ENCODE data around the gene ZFAND3.

The ZFAND3 gene

DNA sequence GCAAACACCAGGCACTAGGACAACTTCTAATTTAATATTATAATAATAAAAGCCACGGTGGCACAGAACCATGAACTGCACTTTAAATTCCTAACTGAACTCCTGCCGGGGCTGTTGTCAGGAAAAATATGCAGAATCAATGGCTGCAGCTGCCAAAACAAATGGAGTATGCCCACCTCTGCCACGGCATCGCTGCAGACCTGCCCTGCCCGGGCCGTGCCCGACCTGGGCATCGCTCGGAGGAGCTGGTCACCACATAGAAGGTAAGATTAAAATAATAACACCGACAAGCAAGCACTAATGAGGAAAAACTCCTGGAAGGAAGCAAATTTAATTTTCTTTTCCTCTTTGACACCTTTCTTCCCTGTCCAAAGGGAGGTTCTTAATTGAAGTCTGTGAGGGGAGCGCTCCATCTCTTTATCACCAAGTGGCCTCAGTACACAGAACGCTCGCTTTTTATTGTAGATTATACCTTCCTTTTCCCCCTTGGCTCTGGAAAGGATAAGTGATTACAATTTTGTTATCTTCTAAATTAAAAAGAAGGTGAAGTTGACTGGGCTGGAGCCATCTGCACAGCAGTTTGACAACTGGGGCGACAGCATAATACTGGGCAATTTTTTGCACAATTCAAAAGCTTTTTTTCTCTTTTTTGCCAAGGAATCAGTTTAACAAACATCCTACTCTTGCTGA is 351.3 kb downstream of the ZFAND3 start:
- DNase-seq (ENCODE audit: low read depth) = no peak

DNA sequence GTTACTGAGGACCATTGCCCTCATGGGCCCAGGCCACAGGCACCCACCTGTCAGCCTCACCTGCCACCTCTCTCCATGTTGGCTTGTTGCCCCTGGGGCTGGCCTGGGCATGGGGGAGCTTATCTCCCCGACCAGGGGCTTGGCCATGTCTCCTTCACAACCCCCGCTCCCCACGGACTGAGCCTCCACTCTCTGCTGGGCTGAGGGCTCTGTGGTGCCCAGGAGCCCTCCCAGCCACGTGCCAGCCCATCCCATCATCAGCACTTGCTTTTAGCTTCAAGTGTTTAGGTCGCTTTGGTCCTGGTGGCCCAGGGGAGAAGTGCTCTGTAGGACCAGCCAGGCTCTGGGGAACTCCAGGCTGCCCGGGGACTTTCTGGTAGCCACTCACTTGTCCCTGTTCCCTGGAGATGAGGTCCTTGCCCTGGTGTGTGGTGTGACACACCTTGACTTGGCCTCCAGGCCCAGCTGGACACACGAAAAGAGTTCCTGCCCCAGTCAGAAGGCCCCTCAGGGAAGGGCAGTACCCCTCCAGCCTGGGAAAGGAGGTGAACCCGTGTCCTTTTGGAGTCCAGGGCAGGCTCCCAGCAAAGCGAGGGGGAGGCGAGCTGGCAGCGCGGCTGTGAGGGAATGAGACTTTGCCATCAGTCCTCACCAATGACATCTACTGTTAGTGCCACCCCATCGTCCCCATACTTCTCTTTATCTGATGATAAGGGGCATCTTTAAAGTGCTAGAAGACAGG is 352.6 kb downstream of the ZFAND3 start:
- DNase-seq (ENCODE audit: low read depth) = no peak

DNA sequence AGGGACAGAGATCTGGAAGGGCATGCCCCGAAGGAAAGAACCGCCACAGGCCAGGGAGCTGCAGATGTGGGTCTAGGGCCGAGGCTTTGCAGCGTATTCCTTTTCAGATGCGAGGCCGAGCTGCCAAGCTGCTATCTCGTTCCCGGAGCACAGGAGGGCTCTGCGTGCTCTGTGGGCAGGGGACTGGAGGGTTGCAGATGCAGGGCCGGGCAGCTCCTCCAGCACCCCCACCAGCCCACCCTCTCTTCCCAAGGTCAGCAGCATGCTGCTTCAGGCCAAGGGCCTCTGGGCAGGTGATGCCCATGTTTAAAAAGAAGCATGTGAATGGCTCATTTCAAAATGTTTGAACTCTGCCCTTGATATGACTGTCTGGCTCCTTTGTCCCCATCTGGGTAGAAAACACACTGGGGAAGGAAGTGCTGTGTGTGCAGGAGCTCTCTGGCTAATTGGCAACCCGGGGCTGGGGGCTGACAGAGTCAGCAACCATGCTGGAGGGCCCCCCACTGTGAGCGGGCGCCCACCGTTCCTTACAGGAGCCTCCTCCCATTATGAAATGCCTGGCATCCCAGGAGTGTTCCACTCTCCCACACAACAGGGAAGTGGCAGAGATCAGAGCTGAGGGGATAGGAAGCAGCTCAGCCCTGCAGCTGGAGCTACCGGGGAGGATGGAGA is 353.3 kb downstream of the ZFAND3 start:
- no peak for DNase-seq (ENCODE audit: low read depth)

DNA sequence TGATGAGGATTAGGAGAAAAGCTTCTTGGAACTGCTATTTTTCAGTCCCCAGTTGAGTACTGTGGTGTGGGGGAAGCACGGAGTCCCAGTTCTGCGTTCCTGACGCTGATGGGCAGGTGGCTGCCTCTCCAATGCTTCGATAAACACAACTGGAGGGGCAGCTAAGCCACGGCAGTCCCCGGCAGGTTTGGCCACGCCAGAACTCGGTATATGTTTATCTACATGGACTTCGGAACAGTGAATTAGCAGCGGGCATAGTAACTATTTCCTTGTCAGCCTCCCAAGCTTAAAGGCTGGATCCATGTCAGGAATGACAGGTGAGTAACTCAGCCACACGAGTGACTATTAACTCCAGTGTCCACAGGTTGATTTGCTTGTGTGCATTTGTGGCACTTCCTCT is 354.4 kb downstream of the ZFAND3 start:
- DNase-seq (ENCODE audit: low read depth) = no peak

DNA sequence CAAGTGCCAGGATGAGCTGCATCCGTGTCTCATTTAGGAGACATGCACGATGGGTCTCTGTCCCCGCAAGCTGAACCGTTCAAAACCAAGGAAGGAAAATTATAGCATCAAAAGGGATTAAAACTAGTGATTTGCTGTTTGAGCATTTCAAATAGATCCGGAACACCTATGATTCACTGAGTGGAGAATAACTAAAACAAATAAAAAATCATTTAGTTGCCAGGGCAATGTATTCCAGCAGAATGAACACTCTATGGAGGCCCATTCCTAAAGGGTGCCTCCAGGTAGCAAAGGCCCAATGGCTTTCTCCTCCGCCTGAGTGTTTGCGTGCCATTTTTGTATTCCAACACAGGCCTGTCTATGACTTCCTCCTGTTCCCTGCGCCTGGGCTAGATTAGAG is 354.8 kb downstream of the ZFAND3 start:
- DNase-seq (ENCODE audit: low read depth) = no peak

DNA sequence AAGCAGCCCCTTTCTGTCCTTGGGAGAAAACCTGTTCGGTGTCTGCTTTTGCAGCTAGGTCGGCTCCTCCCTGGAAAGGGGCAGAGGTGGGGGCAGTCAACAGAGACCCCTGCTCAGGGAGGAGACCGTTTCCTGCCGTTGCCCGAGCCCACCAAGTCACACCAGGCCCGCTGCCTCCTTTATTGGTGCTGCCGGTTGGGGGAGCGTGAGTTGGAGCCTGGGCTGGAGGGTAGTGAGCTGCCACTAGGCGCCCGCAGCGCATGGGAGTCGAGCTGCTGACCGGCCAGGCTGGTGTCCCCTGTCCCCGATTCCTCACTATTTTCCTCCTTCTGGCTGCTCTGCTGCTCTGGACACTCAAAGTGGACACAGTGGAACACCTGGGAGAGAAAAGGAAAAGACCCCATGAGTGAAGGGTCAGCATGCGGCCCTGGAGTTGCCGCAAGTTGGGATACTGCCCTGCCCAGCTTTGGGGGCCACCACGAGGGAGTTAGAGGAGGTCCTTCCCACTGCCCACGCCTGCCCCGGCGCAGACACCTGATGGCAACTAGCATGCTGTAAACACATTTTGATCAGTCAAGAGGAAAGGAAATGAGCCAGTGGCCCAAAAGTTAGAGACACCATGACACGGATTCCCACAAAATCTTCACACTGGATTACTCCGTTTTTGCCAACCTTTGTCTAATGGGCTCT is 355.4 kb downstream of the ZFAND3 start:
- DNase-seq (ENCODE audit: low read depth) = no peak

DNA sequence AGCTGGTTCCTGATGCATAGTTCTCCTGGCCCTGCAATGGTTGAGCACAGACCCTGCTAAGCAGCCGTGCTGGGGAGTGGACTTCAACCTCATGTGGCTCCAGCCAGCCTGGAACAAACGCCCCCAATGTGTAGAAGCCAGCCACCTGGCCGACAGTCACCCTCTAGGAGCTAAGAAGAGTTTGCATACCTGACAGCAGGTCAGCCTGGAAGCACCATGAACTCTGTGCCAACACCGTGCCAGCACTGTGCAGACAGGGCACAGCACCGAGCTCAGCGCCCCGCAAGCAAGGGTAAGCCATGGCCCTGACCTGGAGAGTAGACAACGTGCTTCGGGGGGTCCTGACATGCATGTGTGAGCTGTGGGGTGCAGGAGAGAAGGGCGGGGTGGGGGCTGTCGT is 356.3 kb downstream of the ZFAND3 start:
- no peak for DNase-seq (ENCODE audit: low read depth)

DNA sequence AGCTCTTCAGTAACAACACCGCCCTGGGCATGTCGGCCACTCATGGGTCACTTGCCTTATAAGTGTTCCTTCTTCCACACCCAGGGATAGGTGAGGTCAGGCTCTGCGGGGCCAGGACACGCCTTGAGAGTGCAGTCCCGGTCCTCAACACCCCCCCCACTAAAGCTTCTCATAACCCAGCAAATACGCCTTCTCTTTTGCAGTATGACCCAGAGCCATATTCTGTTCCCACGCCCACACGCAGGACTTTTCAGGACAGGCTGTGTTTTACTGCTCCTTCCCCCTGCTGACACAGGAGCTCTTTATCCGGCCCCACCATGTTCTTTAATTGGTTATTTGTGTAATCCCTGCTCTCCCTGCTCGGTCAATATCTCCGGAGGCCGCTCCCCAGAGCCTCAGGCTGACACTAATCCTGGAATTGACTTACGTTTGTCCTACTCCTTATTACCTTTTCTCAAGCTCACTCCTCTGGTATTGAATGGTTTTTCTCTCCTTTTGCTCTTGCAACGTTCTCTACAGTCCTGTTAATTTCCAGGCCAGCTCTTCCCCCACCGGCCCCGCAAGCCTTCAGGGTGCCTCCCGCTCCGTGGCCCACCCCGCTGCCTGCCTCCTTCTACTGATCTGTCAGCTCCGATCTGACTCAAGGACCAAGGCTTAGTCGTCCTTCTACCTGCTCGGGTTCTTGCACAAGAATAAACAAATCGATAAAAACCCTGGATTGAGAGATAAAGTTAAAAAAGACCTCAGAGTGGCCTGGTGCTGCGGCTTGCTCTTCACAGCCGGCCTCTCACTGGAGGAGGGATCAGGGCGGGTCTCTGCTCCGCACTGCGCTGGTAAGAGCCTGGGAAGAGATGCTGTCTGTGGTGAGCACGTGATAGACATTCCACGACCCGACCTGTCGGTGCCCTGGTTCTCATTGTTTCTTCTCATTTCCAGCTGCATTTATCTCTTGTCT is 357.5 kb downstream of the ZFAND3 start:
- no peak for DNase-seq (ENCODE audit: low read depth)

DNA sequence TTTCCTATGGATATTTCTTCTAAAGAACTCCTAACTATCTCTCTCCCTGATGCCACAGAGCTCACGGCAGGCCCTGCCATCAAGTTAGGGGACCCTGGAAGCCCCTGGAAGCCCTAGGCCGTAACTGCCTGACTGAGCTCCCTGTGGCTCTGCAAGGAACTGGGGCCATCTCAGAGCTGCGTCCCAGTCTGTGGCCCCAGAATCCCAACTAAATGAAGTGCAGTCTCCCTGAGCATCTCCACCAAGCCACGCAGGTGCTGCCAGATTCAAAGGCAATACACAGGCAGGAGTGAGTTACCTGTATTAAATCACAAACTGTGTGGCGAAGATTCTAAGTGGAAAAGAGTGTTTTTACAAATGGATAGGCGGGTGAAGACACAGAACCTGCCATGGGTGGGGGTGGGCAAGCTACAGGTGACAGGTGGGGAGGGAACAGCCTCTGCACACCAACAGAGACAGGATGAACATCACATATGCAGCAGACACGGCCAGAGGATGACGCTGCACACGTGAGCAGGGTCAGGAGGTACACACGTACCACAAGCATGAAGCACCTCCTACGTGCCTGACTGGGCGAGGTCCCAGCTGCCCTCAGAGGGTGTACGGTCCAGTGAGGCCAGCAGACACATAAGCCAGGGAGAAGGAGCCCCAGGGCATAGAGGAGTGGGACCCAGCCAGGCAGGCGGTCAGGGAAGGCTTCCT is 358.5 kb downstream of the ZFAND3 start:
- no peak for DNase-seq (ENCODE audit: low read depth)

DNA sequence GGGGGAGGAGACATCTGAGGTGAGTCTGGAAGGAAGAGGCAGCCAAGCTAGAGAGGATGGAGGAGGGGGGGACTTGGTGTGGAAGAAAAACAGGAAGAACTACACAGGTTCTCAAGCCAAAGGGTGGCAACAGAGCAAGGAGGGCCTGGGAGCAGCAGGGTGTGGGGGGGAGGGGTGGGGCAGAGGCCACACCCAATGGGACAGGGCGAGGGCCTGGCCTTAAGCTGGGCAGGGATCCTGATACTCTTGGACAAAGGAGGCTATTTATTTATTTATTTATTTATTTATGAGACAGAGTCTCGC is 359.0 kb downstream of the ZFAND3 start:
- no peak for DNase-seq (ENCODE audit: low read depth)

DNA sequence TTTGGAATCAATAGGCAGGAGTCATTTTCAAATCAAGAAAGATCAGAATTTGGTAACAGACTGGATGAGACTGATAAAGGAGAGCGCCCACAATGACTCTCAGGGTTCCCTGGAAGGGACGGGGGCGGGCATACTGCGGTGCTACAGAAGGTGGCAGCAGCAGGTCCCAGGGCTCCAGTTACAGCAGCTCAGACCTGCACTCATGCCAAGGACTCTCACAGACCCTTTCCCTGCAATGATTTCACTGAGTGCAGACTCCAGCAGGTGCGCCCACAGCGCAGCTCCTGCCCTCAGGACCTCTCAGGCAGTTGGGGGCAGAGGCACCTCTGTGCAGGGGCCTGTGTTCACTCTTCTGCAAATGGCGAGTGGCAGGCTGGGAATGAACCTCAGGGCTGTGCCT is 359.8 kb downstream of the ZFAND3 start:
- DNase-seq (ENCODE audit: low read depth) = no peak

DNA sequence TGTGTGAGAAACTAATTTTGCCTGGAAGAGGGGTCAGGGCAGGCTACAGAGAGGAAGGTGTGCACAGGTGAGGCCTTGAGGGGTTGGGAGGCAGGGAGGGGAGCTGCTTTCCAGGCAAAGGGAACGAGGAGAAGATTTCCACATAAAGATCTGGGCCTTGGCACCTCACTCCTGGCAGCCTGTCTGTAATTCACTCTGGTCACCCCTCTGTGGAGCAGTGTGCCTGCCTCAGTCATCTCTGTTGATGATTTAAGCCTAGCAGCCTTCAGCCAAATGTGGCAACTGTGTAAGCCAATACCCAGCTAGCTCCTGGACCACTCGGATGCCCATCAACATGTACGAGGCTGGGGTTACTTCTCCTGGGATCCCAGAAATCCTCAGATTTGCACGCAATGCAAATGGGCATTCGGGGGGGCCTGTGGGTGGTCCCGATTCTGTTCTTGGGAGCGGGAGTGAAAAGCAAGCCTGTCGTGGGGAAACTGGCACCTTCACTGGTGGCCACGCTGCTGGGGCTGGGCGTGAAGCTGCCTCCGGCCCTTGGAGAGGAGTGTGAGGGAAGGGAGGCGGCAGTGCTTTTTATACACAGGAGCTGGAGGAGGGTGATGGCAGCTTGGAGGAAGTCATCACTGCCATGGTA is 360.4 kb downstream of the ZFAND3 start:
- DNase-seq (ENCODE audit: low read depth) = no peak

DNA sequence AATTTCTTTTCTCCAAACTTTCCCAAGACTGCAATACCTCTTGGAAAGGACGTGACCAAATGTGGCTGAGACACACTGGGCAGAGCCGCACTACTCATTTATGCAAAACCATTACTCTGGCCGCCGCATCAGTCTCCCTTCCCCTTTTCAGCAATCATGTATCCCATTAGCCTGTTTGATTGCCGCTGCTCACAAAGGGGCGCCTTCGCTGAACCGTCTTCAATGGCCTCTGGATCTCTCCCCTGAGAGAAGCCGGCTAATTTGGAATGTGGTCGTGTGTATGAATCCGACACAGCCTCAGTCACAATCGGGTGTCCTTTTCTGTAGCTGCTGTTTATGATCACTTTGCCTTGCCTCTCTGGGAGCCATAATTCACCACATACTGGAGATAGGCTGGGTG is 361.1 kb downstream of the ZFAND3 start:
- DNase-seq (ENCODE audit: low read depth) = no peak

DNA sequence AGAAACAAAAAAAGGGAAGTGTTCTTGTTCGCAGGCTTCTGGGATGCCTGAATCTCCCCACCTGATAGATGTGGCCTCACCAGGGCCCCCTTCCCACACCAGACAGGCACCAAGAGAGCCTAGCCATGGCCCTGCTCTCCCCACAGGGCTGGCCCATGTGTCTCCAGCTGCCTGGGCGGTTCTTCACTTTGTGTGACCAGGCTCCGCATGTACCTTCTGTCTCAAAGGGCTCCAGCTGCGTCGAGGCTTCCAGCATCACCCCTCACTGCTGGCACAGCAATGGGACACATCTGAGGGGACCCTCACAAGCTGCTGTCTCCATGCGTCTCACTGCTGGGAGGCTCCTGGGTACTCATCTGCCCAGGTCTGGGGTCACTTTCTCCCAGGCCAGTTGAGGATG is 362.9 kb downstream of the ZFAND3 start:
- DNase-seq (ENCODE audit: low read depth) = no peak

DNA sequence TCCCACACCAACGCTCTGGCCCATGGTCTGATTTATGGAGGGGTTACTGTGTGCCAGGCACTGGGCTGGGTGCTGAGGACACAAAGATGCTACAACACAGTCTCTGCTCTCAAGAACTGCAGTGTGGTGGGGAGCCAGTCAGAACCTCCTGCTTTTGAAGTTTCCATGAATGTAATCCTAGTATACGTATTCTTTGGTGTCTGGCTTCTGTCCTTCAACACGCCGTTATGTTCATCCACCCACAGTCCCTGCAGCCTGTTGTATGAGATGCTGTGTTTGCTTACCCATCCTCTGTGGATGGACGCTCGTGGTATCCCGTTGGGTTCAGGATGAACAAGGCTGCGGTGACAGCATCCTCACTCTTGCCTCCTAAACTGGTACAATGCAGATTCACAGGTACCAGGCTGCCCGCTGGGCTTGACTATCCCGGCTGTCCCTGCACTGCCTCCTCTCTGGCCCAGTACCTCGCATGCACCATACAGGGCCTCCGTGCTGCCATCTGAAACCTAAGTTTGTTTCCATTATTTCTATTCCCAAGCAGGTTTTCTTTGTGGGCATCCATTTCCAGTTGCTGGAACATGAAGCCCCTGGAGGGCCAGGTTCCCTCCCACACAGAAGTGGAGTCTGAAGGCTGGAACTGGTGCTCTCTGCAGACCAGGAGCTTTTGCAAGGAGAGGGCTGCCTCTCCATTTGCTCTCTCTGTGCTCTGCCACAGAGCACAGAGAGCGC is 364.5 kb downstream of the ZFAND3 start:
- no peak for DNase-seq (ENCODE audit: low read depth)

DNA sequence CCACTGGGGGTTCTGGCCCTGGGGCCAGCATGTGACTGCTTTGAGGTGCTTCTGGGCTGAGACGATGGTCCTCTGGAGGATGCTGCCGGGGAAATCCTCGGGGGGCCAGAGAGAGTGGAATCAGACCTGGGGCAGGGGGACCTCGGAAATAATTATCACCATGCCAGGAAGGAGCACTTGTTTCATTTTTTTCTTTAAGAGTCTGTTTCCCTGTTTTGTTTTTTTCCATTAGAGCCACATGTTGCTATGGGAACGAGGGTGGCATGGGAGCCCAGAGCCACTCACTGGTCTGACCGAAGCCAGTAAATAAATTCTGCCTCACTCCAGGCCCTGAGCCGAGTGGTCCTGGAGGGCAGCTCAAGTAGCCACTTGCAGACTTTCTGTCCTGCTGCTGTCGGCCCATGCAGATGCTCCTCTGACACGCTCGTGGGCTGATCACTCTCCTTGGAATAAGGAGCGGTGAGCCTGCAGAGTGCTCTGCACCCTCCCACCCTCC is 365.1 kb downstream of the ZFAND3 start:
- no peak for DNase-seq (ENCODE audit: low read depth)

DNA sequence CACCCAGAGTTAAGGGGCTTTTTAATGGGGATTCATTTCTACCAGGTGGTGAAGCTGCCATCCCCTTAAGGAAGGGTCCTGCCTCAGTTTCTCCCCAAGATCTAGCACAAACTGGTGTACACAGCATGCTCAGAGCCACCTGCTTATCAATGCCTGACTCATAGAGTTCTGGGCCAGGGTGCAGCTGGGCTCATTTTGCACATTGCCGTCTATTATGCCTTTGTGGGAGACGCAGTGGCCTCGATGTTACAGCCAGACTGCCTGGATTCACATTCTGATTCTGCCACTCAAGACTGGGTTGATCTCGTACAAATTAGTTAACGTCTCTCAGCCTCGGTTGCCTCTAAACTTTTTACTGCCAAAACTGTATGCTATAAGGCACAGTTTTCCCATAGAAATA is 365.7 kb downstream of the ZFAND3 start:
- no peak for DNase-seq (ENCODE audit: low read depth)

DNA sequence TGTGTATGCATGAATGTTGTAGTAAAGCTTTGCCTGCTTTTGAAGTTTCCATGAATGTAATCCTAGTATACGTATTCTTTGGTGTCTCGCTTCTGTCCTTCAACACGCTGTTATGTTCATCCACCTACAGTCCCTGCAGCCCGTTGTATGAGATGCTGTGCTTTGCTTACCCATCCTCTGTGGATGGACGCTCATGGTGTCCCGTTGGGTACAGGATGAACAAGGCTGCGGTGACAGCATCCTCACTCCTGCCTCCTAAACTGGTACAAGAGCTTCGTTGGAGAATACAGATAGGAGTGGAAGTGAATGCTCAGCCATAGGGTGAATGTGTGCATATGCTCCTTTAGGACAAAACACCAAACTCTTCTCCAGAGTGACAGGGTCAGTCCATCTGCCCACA is 366.2 kb downstream of the ZFAND3 start:
- no peak for DNase-seq (ENCODE audit: low read depth)

DNA sequence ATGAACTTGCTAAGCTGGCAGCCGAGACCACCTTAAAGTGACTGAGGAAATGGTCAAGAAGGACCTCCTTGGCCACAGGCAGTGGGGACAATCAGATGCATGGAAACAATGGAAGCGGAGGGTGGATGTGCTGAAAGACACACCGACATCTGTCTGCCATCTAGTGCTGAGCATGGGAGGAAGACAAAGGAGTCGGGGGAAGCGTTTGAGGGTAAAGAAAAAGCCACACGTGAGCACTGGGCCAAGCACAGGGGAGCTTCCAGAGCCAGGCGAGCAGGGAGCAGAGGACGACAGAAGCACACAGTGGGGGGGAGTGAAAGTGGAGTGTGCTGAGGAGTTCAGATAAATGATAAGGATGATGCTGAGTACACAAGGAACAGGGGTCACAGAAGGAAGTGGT is 367.8 kb downstream of the ZFAND3 start:
- DNase-seq (ENCODE audit: low read depth) = no peak
